A549 (cell line): ENCODE results near the gene AQR.
"Not testable (repeated sequence)": the region's sequence is repeated elsewhere in the genome, so short reads cannot be mapped to it uniquely, and the experiment has no call there.

Experiments
- BHLHE40 ChIP-seq: IDR thresholded peaks from 2 replicates; pipeline ENCODE4 v1.6.1; 2012; ENCODE audit warnings: low read depth, low read length, inconsistent platforms
- CEBPB ChIP-seq, 2 experiments: fragments of >200 bp in 1 of 2; sonication (Bioruptor Twin) in 1 of 2; formaldehyde crosslinking in 1 of 2; IDR thresholded peaks; 2 replicates each; pipeline ENCODE4 v1.6.1; 2012 to 2016
- CHD2 ChIP-seq: fragments of 150-350 bp; IDR thresholded peaks from 2 replicates; pipeline ENCODE4 v1.6.1; 2014; ENCODE audit warnings: low read length; ENCODE audit not compliant: partially characterized antibody
- CHD4 ChIP-seq: fragments of 200-600 bp; sonication (generic); IDR thresholded peaks from 2 replicates; pipeline ENCODE4 v1.6.1; 2016; ENCODE audit warnings: antibody characterized with exemption, mild to moderate bottlenecking, borderline replicate concordance
- CTCF ChIP-seq: fragments of >200 bp; sonication (Bioruptor Twin); formaldehyde crosslinking; IDR thresholded peaks from 3 replicates; pipeline ENCODE4 v1.5.1; 2016
- GATA3 ChIP-seq: IDR thresholded peaks from 2 replicates; pipeline ENCODE4 v1.6.1; 2012; ENCODE audit warnings: borderline replicate concordance
- MAX ChIP-seq: IDR thresholded peaks from 2 replicates; pipeline ENCODE4 v1.6.1; 2012
- NR3C1 ChIP-seq: fragments of >200 bp; sonication (Bioruptor Twin); formaldehyde crosslinking; IDR thresholded peaks from 3 replicates; pipeline ENCODE4 v1.6.1; 2017
- POLR2A ChIP-seq: IDR thresholded peaks from 2 replicates; pipeline ENCODE4 v1.6.1; 2012; ENCODE audit warnings: mild to moderate bottlenecking, low read length
- POLR2AphosphoS2 ChIP-seq: conservative IDR thresholded peaks from 2 replicates; pipeline ENCODE4 v1.6.1; 2012; ENCODE audit warnings: low read length, improper control_type of control experiment, inconsistent platforms
- RAD21 ChIP-seq, 2 experiments: fragments of >200 bp in 1 of 2; sonication (Bioruptor Twin) in 1 of 2; formaldehyde crosslinking in 1 of 2; IDR thresholded peaks in 1 of 2; conservative IDR thresholded peaks in 1 of 2; 2 replicates in 1 of 2; 3 replicates in 1 of 2; pipeline ENCODE4 v1.6.1; 2012 to 2018; ENCODE audit warnings: inconsistent platforms in 1 of 2
- REST ChIP-seq: fragments of 200-600 bp; sonication (generic); IDR thresholded peaks from 2 replicates; pipeline ENCODE4 v1.6.1; 2016; ENCODE audit warnings: antibody characterized with exemption, mild to moderate bottlenecking, moderate library complexity
- ZC3H11A ChIP-seq: fragments of 450-650 bp; IDR thresholded peaks from 2 replicates; pipeline ENCODE4 v1.6.1; 2014; ENCODE audit warnings: antibody characterized with exemption, mild to moderate bottlenecking

GRCh38 chr15:34807241-34807640, 162.3 kb downstream of the AQR start:
- not testable (repeated sequence) for TF ChIP-seq NR3C1; CHD2; POLR2AphosphoS2; CTCF; MAX; GATA3; REST; CHD4; RAD21 (conservative IDR thresholded peaks at IDR 0.05 in 1 of 2, IDR thresholded peaks at IDR 0.05 in 1 of 2); POLR2A; ZC3H11A; CEBPB (IDR thresholded peaks at IDR 0.05); BHLHE40
